Mammary epithelial cell (primary cell): ENCODE measurements around the gene TPSB2.

Experiments
- CTCF ChIP-seq, 2 donors: IDR thresholded peaks in 1 of 2; conservative IDR thresholded peaks in 1 of 2; 2 replicates each; pipeline ENCODE4 v1.5.1; 2011 to 2012; ENCODE audit warnings: inconsistent platforms in 2 of 2, low read length in 2 of 2, mild to moderate bottlenecking in 2 of 2, control low read depth in 1 of 2, low read depth in 1 of 2; ENCODE audit not compliant: insufficient read depth in 1 of 2; ENCODE audit errors: extremely low read depth in 1 of 2
- EZH2 ChIP-seq: IDR thresholded peaks from 2 replicates; pipeline ENCODE4 v1.6.1; 2012; ENCODE audit warnings: low read length, inconsistent platforms, borderline replicate concordance

- TF ChIP-seq CTCF (conservative IDR thresholded peaks at IDR 0.05 in 1 of 2, IDR thresholded peaks at IDR 0.05 in 1 of 2; ENCODE audit: extremely low read depth in 1 of 2, insufficient read depth in 1 of 2, low read depth in 1 of 2, low read length in 2 of 2), result no peak
- no peak for TF ChIP-seq EZH2
Observed at GRCh38 chr16:1213231-1213630, 16.8 kb downstream of the TPSB2 start.
